GM21717 (cell line): ENCODE measurements around the gene LTB4R.
A peak's percentile ranks its signal among the peaks of the same experiment; 100 is the strongest.

Source experiments
- ATAC-seq: cut with Tn5 transposase; IDR thresholded peaks from one replicate; pipeline ENCODE4 v1.9.1; 2021; ENCODE audit warnings: mild to moderate bottlenecking, moderate library complexity; ENCODE audit not compliant: unreplicated experiment

Gene LTB4R

DNA sequence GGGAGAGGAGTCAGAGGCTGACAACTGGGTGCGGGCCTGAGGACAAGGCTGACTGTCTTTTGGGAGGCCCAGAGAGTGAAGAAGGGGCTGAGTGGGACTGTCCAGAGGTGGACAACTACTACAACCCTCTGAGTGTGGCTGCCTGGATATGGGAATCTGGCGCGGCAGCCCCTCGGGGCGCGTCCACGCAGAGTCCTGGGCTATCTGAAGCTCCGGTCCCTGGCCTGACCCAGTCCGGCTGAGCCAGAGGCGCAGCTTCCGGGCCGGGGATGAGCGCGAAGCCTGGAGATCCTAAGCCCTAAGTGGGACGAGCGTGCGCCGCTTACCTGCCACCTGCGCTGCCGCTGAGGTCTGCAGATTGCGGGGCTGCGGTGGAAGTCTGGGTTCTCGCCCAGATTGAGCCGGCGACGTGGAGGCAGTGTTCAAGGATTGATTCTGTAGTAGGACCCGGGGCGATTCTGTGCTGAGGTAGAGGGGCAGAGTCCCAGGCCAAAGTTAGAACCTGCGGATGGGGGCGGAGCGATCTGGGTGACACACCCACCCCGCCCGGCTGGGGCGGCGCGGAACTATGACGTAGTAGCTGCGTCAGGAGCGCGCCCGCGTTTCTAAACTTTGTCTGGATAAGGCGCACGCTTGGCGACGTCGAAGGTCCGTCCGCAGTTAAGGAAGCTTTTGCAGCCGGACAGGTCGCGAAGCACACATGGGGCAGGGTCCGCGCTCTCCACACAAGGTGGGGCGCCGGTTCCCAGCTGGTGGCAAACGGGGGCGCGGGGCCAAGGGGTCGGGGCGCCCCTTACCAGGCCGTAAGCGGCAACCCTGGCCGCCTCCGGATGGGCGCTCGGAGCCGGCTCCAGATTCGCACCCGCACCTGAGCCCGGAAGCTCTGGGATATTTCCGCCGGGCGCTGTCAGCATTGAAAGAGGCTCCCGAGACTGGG lies 11.8 kb upstream of the LTB4R start, which contains the start of the genes DHRS1 and NOP9:
Gene DHRS1, minus strand, starts transcription at position 526 of the 937 bp plus-strand sequence. CDS start 674 bp downstream, outside the sequence.
Gene NOP9, plus strand, starts transcription at position 596 of the 937 bp plus-strand sequence. Its CDS starts 105 bp downstream, at position 701.
- ATAC-seq: peak; percentile 55

DNA sequence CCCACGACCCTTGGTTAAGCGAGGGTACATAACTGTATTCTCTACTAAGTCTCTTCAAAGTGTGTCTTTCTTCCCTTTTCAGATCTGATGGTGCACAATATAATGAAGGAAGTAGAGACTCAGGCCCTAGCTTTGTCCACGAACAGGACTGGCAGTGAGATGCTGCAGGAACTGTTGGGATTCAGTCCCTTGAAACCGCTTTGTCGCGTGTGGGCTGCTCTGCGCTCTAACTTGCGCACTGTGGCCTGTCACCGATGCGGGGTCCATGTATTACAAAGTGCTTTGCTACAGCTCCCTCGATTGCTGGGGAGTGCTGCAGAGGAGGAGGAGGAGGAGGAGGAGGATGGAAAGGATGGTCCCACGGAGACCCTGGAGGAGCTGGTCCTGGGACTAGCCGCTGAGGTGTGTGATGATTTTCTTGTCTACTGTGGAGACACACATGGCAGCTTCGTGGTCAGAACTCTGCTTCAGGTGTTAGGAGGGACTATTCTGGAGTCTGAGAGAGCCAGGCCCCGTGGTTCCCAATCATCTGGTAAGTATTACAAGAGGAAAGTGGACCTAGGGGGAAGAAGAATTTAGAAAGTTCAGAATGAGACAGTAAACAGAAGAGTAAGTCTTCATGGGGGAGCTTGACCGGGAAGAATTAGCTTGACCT lies 10.8 kb upstream of the LTB4R start:
- ATAC-seq: no peak

DNA sequence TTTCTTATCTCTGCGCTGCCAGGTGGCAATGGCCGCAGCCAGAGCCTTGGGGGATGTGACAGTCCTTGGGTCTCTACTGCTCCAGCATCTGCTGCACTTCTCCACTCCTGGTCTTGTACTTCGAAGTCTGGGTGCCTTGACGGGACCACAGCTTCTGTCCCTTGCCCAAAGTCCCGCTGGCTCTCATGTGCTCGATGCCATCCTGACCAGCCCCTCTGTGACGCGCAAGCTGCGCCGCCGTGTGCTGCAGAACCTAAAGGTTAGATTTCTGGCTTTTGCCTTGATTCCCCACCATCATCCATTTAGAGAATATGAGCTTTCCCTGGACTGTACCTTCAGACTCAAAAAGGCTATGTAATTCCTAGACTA lies 7.3 kb upstream of the LTB4R start:
- no peak for ATAC-seq

DNA sequence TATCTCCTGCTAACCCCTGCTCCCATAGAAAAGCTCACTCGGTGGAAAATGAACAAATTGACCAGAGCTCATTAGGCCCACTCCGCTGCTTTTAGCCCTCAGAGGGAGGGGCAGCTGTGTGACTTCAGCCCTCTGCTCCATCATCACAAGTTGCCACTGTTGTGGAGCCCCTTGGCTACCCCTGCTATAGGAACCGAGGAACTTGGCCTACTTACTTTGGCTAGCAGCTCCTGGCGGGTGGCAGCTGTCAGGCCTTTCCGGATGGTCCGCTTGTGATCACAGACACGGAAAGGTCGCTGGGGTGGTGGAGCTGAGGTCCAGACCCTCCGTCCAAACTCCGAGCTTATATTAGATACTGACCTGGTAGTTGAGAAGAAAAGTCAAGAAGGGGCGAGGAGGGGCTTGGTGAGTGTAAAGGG lies 4.1 kb upstream of the LTB4R start:
- ATAC-seq: no peak

DNA sequence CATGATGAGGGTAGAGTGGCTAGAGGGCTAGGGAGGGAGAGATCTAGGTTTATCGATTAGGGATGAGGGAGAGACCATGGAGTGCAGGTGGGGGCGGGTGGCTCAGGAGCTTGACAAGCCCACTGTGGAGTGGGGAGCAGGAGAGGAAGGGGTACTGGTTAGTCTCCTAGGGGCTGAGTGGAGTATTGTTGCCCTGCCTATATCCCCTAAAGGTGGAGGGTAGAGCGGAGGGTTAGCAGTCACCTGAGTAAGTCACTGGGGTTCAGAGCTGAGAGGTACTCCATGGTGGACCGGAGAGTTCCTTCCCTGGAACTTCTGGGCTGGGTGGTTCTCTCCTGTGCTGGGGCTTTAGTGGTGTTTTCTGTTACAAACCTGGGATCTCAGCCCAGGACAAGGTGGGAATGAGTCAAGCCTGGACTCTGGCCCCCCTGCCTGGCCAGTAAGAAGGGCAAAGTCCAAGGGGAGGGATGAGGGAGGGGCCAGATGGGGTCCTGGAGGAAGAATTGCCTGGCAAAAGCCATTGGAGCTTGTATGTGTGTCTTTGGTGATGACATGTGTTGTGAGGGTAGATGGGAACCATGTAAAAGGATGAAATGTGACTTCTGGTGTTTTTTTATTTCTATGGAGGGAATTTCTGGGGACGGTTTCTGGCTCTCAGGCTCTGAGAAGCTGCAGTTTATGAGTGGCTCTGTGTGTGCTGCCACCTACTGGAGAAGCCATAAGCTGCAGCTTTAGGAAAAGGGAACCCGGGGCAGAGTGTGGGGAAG lies 3.5 kb upstream of the LTB4R start, which contains the start of gene CIDEB:
Gene CIDEB, minus strand, starts transcription at position 403 of the 767 bp plus-strand sequence. Its CDS starts 119 bp downstream, at position 284.
- ATAC-seq: no peak

DNA sequence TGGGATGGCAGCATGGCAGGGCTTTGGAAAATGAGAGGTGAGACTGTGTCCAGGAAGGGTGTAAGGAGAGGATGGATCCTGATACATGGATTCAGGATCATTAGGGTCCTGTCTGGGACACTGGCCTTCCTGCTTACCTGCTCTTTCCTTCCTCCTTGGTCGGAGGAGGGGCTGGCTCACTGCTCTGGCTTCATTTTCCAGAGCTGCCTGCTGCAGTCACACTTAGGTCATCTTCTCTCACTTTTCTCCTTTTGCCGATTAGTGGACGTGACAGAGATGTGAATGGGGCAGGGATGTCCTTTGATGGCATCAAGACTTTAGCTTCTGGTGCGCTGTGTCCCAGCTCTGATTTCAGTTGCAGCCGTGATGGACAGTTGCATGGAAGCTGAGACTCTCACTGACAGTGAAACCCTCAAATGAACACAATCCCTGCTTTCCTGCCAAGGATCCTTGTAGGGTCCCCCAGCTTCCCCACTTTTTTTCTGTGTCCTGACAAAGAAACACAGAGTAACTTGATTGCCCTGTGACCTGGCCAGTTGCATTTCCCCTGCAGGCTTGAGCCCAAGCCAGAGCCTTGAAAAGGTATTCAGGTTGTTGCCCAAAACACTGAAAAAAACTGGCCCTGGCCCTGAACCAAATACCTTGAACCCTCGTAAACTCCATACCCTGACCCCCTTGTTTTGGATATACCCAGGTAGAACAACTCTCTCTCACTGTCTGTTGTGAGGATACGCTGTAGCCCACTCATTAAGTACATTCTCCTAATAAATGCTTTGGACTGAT lies 2.8 kb upstream of the LTB4R start:
- ATAC-seq: no peak

DNA sequence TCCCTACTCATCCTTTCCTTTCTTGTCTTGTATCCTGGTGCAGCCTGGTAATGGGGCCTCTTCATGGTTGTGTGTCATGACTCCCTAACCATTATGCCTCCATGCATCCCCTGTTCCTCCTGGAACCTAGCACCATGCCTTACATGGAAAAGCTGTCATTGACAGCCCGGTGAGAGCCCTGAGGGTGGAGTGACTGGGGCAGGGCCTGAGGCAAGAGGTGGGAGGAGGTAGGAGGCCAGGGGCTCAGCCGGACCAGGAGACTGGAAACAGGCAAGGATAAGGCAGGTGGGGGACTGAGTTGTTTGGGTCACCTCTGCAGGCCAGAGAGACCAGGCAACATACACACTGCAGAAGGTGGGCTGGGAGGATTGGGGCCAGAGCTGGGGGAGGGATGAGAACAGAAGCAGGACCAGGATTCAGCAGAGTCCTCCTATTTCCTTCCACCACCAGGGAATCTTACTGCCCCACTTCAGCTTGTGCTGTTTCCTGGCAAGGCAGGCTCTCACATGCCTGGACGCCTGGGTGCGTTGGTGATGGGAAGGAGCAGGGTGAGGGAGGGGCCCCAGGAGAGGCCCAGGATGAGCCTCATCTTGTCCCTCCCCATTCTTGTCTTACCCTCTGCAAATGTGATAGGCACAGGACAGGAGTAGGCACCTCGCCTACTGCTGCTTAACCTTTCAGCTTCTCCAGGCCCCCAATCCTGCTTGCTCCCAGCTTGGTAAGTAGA lies 1.6 kb upstream of the LTB4R start, which contains the start of gene LTB4R2:
Gene LTB4R2, plus strand, starts transcription at position 603 of the 727 bp plus-strand sequence. CDS start 525 bp downstream, outside the sequence.
- ATAC-seq: no peak

DNA sequence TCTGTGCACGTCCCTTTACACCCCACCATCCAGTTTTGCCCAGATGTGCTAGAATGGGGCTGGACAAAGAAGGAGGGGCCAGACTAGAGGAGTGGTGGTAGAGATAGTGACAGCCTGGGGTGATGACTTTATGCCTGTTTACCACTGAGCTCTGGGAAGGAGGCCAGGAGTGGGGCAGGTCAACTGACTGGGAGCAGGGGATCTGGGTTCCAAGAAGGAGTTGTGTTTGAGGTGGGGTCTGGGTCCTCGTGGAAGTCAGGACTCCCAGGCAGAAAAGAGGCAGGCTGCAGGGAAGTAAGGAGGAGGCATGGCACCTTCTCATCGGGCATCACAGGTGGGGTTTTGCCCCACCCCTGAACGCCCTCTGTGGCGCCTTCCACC lies 1.0 kb upstream of the LTB4R start:
- ATAC-seq: no peak

DNA sequence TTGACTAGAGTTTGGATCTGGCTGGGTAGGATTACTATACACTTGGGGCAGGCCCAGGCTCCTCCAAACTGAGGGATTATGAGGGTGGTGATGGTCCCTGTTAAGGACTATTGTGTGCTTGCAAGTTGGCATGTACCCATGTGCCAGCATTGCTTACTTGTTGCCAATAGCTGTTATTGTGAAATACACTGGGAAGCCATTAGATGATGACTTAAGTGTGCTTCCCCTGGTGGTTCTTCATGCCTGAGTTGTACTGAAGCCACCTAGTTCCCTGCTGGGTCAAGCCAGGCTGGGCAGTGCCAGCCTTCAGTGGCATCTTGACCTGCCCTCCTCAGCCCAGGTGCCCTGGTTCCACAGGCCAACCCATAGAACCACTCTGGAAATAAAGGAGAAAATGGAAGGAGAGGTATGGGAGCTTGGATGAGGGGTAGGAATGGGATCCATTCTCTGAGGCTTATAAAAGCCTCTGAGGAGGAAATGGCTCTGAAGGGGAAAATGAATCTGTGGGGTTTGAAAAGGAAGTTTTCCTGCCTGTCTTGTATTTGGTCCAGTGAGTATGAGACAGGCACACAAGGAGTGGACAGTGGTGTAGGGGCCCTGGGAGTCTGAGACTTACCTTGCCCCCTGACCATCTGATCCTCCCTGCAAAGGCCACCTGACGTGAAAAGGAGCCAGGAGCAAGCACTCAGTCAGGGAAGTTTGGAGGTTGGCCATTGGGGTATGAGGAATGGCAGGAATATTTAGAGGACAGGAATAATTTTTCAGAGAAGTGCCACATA lies 724 bp downstream of the LTB4R start:
- ATAC-seq: no peak

DNA sequence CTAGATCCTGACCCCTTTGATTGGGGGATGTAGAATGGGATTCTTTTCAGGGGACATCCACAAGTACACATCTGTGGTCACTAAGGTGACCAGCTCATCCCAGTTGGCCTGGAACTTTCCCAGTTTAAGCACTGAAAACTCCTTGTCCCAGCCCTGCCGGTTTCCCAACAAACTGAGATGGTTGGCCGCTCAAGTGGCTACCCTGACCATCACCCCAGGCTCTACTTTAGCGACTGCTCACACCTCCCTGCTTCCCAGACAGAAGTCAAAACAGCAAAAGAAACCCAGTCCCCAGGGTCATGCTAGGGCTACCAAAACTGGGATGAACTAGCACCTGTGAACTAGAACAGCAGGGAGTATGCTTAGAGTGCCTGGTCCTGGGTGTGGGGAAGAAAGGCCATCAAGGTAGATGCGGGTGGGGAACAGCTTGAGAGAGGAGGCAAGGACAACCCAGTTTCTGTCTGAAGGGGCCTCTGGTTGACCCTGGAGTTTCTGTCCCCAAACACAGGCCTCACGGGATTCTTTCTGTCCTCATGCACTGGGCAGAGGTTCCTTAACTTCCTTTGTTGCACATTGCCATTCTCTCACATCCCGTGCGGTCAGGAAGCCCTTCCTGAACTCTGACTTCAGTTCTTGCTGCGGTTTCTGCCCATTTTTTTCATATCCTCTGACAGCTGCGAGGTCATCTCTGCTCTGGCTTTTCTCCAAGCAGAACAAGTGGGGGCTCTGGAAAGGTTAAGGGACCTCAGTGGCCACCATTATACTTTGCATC lies 1.6 kb downstream of the LTB4R start:
- no peak for ATAC-seq

DNA sequence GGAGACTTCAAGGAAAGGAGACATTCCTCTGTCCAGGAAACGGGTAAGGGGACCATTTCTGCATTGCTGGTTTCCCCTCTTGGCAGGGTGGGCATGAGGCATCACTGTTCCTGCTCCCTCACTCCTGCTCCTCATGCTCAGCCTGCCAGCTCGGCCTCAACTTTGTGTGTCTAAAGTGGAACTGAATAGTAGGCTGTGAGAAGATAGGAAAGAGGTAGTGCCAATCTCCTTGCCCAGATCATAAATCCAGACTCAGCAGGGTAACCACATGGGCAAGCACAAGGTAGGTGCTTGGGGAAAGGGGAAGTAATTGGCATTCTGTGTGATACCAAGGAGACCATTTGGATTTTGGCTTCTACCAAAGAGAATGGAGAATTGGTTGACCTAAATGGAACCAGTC lies 2.6 kb downstream of the LTB4R start:
- ATAC-seq: no peak

DNA sequence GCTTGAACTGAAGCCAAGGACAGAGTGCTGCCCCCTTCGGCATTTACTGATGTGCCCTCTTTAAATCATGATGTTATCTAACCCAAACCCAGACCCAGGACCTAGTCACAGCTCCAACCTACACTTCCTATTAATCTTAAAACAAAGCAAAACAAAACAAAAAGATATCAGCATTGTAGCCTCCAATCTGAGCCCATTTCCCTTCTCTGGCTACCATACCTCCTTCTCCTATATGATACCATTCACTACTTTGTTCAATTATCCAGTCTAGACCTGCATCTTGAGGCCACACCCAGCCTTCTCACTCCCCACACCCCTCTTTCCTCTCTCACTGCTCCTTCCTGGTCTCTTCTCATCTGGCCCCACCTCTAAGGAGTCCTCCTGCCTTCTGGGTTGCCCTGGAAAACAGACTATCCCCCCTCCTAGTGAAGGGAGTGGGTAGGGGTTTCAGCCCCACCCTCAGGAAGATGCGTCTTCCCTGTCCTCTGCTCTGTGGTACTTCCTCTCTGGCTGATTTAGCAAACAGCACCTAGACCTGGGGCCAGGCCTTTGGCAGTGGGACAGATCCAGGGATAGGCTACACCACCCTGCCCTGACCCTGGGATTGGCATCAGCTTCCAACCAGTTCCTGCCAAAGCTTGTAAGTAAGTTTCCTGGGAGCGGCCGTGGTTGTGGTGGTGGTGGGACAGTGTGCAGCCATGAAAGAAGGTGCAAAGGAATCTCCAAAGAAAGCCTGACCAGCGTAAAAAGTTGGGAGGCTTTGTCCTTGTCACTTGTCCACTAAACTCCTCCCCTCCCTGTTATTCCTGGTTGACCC lies 3.3 kb downstream of the LTB4R start:
- ATAC-seq: no peak

DNA sequence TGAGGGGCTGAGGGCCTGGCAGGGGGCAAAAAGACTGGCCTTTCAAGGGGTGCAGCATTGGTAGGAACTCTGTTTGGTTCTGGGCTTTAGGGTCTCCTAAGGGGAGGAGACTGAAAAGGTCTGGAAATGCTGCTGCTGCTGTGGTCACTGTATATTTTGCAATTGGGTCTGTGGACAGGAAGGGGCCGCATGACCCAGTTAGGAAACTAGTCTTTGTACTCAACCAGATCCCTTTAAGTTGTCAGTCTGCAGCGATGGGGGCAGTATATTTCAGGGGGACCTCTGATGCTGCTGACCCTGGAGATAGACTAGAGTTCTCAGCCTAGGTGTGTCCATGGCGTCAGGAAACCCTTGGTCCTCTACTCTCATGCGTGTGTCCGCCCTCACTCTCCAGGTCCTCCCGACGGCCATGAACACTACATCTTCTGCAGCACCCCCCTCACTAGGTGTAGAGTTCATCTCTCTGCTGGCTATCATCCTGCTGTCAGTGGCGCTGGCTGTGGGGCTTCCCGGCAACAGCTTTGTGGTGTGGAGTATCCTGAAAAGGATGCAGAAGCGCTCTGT lies 4.0 kb downstream of the LTB4R start:
- ATAC-seq: no peak

DNA sequence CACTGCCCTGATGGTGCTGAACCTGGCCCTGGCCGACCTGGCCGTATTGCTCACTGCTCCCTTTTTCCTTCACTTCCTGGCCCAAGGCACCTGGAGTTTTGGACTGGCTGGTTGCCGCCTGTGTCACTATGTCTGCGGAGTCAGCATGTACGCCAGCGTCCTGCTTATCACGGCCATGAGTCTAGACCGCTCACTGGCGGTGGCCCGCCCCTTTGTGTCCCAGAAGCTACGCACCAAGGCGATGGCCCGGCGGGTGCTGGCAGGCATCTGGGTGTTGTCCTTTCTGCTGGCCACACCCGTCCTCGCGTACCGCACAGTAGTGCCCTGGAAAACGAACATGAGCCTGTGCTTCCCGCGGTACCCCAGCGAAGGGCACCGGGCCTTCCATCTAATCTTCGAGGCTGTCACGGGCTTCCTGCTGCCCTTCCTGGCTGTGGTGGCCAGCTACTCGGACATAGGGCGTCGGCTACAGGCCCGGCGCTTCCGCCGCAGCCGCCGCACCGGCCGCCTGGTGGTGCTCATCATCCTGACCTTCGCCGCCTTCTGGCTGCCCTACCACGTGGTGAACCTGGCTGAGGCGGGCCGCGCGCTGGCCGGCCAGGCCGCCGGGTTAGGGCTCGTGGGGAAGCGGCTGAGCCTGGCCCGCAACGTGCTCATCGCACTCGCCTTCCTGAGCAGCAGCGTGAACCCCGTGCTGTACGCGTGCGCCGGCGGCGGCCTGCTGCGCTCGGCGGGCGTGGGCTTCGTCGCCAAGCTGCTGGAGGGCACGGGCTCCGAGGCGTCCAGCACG lies 4.7 kb downstream of the LTB4R start:
- no peak for ATAC-seq

DNA sequence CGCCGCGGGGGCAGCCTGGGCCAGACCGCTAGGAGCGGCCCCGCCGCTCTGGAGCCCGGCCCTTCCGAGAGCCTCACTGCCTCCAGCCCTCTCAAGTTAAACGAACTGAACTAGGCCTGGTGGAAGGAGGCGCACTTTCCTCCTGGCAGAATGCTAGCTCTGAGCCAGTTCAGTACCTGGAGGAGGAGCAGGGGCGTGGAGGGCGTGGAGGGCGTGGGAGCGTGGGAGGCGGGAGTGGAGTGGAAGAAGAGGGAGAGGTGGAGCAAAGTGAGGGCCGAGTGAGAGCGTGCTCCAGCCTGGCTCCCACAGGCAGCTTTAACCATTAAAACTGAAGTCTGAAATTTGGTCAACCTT lies 5.3 kb downstream of the LTB4R start:
- no peak for ATAC-seq
